CD4-positive, alpha-beta T cell treated with Interleukin-15 for 1 hour (primary cell): ENCODE results near the gene FHOD1.
A peak's percentile ranks its signal among the peaks of the same experiment; 100 is the strongest.

Experiments used
- DNase-seq: peaks from one replicate; pipeline ENCODE4 v3.0.0-alpha.2; 2020

The FHOD1 gene

DNA sequence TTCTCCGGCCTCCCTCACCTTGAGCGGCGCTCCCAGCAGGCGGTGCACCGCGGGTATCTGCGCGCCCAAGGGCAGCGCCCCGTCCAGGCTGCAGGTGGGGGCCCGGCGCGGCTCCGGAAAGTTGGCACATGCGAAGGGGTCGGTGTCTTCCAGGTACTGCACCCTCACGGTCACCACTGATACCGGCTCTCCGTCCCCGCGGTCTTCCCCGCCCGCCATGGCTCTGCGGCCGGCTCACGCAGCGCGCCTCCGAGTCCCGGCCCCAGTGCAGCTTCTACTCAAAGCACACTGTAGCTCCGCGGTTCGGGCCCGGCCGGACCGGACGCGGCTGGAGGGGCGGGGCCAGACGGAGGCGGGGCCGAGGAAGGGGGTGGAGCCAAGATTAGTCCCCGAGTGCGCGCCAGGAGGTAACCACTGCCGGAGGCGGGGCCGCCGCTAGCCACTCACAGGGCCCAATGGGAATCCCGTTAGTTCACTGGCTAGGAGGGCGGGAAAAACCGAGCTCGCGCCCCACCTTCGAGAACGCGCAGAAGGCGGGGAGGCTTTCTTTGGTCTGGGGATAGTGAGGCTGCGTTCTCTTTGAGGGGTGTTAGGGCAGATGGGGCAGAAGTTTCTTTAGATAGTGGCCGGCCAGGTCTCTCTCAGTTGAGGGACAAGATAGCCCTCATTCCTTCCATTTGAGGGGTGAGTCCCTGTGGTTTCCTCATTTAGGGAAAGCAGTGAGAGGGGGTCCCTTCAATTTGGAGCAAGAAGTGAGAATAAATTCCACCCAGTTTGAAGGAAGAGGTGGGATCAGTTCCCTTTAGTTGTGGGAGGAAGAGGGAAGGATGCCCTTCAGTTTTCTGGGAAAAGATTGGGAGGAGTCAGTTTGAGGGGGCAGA lies at the start of gene FHOD1:
FHOD1 (minus strand) TSS at position 290 of the 881 bp plus-strand sequence; CDS start at position 219, 71 bp downstream.
- peak; percentile 96 for DNase-seq

GRCh38 chr16:67296420-67296819 lies 49.1 kb upstream of the FHOD1 start:
- DNase-seq: no peak

DNA sequence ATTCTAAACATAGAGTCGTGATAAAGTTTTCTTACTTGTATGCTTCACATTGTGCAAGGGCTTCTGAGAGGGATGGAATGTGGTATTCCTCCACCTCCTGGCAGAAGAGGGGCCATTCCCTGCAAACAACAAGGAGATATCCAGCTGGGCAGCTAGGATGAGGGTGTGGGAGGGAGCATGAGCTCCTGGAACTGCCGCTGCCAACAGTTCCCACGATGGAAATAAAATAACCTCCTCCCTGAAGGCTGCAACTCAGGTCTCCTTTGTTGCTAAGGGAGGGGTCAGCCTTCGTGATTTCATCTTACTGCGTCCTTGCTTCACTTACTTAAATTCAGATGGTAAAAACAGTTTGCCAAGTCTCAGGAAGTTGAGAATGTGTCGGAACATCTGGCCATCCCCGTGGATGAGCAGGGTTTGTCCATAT lies 47.7 kb upstream of the FHOD1 start:
- no peak for DNase-seq

GRCh38 chr16:67294171-67294757 lies 47.0 kb upstream of the FHOD1 start:
- DNase-seq: no peak

GRCh38 chr16:67291461-67291860 lies 44.2 kb upstream of the FHOD1 start:
- DNase-seq: no peak

GRCh38 chr16:67287960-67288359 lies 40.7 kb upstream of the FHOD1 start:
- no peak for DNase-seq

DNA sequence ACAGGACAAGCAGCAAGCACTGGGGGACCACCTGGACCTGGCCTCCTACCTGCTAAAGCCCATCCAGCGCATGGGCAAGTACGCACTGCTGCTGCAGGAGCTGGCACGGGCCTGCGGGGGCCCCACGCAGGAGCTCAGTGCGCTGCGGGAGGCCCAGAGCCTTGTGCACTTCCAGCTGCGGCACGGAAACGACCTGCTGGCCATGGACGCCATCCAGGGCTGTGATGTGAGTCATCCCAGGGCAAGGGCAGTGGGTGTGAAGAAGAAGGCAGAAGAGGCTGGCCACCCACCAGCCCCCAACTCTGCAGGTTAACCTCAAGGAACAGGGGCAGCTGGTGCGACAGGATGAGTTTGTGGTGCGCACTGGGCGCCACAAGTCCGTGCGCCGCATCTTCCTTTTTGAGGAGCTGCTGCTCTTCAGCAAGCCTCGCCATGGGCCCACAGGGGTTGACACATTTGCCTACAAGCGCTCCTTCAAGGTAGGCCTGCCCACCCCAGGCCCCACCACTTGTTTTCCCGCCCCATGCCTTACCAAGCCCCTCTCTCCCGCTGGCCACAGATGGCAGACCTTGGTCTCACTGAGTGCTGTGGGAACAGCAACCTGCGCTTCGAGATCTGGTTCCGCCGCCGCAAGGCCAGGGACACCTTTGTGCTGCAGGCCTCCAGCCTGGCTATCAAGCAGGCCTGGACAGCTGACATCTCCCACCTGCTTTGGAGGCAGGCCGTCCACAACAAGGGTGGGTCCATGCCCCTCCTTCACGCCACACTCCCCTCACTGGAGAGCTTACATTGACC lies 39.4 kb upstream of the FHOD1 start:
- no peak for DNase-seq

DNA sequence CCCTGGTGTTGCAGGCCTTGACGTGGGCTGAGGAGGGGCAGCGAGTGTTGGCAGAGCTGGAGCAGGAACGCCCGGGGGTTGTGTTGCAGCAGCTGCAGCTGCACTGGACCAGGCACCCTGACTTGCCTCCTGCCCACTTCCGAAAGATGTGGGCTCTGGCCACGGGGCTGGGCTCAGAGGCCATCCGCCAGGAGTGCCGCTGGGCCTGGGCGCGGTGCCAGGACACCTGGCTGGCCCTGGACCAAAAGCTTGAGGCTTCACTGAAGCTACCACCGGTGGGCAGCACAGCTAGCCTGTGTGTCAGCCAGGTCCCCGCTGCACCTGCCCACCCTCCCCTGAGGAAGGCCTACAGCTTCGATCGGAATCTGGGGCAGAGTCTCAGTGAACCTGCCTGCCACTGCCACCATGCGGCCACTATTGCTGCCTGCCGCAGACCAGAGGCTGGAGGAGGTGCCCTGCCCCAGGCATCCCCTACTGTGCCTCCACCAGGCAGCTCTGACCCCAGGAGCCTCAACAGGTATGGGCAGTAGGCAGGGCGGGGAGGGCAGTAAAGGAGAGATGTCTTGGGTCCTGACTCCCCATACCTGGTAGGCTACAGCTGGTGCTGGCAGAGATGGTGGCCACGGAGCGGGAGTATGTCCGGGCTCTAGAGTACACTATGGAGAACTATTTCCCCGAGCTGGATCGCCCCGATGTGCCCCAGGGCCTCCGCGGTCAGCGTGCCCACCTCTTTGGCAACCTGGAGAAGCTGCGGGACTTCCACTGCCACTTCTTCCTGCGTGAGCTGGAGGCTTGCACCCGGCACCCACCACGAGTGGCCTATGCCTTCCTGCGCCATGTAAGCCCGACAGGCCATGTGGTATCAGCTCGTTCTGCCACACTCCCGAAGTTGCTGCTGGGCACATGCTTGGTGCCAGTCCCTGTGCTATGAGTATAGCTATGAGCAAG lies 37.7 kb upstream of the FHOD1 start:
- no peak for DNase-seq

DNA sequence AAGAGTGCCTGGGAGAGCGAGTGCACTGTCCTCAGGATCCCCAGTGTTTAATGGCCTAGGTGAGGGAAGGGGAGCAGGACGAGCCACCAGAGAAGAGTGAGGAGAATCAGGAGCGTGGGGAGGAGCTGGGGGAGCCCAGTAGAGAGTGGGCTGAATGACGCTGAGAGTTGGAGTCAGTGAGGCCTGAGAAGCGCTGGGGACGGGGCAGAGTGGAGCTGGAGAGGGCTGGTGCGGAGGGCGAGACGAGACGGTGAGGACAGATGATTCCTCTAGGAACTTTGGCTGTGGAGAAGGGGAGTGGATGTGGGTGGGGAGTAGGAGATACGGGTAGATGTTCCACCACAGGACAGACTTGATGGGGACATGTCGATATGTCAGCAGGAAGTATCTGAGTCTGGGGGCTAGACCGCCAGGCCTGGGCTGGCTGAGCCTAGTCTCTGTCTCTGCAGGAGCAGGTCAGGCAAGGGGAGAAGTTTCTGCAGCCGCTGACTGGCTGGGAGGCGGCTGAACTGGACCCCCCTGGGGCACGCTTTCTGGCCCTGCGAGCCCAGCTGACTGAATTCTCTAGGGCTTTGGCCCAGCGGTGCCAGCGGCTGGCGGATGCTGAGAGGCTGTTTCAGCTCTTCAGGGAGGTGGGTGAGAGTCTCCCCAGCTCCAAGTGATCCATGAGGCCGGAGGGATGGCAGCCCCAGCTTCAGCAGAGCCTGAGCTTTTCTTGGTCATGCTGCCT lies 36.7 kb upstream of the FHOD1 start:
- DNase-seq: no peak

GRCh38 chr16:67283039-67283825 lies 36.0 kb upstream of the FHOD1 start:
- no peak for DNase-seq

GRCh38 chr16:67282447-67282805 lies 35.1 kb upstream of the FHOD1 start:
- no peak for DNase-seq

DNA sequence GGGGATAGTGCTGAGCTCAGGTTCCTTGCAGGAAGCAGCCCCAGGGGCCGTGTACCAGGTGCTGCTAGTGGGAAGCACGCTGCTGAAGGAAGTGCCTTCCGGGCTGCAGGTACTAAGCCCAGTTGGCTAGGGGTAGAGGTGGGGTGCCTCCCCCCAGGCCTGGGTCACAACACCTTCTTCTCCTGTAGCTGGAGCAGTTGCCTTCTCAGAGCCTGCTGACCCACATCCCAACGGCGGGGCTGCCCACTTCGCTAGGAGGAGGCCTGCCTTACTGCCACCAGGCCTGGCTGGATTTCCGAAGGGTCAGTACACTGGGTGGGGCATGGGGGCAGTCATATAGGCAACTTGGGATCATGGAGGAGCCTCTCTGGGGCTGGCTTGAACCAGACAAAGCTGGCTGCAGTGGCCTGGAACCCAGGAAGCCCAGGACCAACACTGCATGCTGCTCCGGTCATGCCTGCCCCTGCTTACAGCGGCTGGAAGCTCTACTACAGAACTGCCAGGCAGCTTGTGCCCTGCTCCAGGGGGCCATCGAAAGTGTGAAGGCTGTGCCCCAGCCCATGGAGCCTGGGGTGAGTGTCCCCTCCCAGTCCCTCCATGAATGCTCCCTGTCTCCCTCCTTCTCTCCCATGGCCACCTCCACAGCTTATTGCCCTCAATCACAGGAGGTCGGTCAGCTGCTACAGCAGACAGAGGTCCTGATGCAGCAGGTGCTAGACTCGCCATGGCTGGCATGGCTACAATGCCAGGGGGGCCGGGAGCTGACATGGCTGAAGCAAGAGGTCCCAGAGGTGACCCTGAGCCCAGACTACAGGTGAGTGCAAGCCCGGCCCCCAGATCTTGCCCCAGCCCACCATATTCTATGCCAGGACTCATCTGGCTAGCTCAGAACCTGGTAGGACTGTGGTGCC lies 34.5 kb upstream of the FHOD1 start:
- no peak for DNase-seq

- DNase-seq: no peak
These were observed 33.1 kb upstream of the FHOD1 start for GRCh38 chr16:67280090-67281015.

GRCh38 chr16:67279296-67280089 lies 32.2 kb upstream of the FHOD1 start, which contains the start of gene PLEKHG4:
PLEKHG4 (plus strand) TSS chr16:67279532; CDS start chr16:67280045, 513 bp downstream.
- peak; percentile 85 for DNase-seq

DNA sequence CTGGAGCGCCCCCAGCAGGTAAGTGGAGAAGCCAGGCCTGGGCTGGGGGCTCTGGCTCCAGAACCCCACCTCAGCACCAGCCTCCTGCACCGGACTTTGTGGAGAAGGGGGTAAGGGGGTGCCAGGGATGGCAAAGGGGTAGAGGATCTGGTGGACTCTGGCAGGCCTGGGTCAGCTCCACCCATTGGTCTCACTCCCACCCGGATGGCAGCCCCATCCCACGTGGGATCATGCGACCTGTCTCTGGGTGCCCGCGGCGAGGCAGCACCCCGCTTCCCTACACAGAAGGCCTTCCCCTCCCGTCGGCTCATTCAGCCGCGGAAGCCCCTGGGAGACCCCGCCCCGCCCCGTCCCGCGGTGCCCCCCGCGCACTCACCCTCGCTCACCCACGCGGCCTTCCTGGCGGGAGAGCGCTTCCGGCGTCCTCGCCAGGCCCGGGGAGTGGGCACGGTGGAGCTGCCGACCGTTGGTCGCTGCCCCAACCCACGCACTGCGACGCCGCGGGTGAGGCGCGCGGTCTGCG lies 31.6 kb upstream of the FHOD1 start:
- DNase-seq: peak; percentile 24

- no peak for DNase-seq
These were observed 30.9 kb upstream of the FHOD1 start for GRCh38 chr16:67277999-67278772.
